GM18502 (cell line): Measurements from ENCODE around the gene AMZ1.
A peak's percentile ranks its signal among the peaks of the same experiment; 100 is the strongest.
"Not testable (repeated sequence)": the region's sequence is repeated elsewhere in the genome, so short reads cannot be mapped to it uniquely, and the experiment has no call there.

Source experiments
- ATAC-seq: cut with Tn5 transposase; IDR thresholded peaks from one replicate; pipeline ENCODE4 v1.9.1; 2021; ENCODE audit warnings: mild to moderate bottlenecking; ENCODE audit not compliant: unreplicated experiment, poor library complexity

The AMZ1 gene

DNA sequence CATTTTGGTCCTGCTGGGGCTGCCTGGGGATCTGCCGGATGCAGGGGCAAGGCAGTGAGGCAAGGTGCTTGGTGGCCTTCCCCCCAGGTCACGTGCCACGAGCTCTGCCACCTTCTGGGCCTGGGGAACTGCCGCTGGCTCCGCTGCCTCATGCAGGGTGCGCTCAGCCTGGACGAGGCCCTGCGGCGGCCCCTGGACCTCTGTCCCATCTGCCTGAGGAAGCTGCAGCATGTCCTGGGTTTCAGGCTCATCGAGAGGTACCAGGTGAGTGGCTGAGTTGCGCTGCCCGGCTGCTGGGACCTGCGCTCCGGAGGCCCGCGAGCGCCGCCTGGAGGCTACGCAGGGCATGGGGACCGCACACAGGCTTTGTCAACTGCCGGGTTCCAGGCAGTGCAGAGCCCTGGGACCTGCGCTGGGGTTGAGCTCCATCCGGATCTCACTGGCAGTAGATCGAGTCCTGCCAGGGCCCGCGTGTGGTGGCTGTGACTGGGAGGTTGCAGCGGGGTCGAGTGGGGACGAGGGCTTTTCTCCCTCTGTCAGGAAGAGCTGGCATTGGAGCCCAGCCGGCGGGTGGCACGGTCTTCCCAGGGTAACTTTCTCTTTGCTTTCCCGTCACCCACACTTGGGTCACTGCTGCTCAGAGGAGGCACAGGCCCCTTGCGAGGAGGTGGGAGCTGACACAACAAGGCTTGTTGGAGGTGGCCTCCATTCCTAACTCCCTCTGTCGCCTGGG is 21.7 kb downstream of the AMZ1 start:
- peak; percentile 77 for ATAC-seq

DNA sequence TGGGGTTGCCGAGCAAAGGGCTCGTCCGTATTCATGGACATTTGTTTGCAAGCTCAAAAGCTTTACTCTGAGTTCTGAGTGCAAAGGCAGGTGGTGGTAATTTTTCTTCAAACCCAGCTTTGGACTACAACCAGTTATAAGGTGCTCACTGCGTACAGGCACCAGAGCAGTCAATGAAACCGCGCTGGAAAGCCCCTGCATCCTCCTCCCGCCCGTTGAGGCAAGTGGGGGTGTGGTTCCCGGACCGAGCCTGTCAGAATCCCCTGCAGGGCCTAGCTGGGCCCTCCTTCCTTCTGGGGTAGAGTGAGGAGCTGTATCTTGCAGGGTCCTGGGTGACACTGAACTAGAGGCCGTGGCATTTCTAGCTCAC is 22.3 kb downstream of the AMZ1 start:
- ATAC-seq = peak; percentile 67

DNA sequence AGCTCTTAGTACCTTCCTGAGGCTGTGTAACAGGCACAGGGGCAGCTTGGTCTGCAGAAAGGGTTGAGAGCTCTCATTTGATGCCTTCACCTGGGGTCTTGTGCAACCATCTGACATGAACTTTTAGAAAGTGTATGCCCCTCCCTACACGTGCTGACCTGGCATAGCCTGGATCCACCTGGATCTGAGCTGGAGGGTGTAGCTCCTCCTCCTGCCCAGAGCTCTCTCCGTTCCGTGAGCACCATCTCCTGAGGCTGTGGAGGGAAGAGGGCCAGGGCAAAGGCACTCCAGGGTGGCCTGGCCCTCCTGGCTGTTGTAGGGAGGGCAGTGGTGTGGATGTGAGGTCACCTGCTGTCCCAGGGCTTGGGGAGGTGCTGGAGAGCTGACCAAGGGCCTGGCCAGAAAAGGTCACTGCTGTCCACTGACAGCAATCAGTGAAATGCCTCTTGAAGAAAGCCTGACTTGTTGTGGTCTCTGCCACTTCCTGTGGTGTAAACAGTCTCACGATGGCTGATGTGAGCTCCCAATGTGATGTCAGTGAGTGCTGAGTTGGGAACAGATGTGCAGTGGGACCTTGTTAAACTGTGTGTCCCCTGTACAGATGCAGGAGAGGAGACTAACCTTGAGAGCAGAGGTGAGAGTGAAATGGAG is 23.0 kb downstream of the AMZ1 start:
- ATAC-seq = peak; percentile 33

GRCh38 chr7:2711895-2712675 is 24.1 kb downstream of the AMZ1 start:
- ATAC-seq = no peak

DNA sequence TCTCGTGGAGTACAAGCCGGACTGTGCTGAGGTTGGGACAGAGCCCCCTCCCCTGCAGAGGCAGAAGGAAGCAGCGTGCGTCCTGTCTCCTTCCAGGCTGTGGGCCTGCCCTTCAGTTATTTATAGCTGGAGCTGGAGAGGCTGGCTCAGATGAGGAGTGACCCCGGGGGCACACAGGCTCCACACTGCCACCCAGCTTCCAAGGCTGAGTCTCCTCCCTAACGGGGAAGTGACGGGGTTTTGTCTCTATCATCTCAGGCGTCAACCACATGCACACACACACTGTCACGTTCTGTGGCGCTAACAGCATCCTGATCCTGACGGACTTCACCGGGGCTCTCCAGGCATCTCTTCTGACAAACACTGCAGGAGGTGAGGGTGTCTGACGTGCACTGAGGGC is 25.4 kb downstream of the AMZ1 start:
- ATAC-seq = no peak

DNA sequence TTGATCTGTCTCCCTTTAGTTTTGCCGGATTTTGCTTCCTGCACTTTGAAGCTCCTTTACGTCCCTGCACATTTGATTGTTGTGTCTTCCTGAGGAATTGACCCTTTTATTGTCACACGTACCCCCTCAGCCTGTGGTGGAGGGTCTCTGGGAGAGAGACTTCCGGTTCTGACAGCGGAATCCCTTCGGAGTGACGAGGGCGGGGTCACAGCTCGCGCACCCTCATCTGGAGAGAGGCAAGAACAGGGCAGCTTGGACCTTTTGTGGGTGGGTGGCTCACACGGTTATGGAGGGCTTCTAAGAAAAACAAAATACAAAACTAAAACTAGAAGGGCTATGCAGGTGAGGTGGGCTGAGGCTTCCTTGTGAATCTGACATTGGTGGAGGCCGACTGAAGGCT is 26.0 kb downstream of the AMZ1 start:
- no peak for ATAC-seq

DNA sequence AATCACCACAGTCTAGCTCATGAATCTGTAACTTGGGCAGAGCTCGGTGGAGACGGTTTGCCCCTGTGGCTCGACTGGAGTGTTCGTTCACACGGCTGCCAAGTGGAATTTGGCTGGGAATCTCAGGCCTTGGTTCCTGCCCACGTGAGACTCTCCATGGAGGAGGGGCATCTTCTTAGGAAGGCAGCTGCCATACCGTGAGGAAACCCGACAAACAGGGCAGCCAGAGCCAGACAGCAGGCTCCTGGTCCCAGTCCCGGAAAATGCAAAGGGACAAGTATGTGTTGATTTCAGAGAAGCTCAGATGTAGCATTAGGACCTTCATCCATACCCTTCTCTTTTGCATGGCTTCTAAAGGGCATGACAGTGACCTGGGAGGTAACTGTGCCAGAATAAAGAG is 26.6 kb downstream of the AMZ1 start:
- no peak for ATAC-seq

DNA sequence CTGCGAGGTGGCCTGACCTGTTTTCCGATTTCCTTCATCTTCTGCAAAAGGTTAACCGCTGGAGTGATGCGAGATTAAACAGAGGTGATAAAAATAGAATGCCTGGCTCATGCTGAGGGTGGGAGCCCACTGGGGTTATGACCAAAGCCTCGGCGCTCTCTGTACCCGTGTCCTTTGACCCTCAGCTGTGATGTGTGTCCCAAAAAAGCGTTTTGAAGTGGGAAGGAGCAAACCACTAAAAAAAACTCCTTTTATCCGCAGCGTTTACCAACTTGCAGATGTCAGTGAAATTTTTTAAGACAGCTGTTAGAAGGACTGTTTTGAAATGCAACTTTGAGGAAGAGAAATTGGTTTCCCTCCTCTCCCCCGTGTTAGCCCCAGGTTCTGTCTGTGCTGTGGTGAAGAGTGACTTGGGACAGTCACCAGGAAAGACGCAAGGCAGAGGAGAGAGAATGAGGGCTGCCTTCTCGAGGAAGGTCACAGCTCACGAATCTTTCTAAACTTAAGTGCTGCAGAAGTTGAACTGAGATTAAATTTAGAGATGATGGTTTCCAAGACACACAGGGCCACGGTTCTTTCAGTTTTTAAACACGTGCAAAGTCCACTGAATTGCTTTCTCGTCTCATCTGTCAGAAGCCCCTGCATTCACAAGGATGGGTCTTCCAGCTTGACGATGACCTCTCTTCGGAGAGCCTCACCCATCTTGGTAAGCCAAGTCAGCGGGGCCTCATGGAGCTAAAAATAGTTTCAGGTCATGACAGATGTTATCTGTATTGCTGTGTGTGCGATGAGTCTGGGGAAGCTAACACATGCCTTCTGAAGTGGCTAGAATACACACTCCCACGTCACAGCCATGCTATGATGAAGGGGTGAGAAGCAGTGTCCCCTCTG is 27.6 kb downstream of the AMZ1 start:
- peak; percentile 40 for ATAC-seq

DNA sequence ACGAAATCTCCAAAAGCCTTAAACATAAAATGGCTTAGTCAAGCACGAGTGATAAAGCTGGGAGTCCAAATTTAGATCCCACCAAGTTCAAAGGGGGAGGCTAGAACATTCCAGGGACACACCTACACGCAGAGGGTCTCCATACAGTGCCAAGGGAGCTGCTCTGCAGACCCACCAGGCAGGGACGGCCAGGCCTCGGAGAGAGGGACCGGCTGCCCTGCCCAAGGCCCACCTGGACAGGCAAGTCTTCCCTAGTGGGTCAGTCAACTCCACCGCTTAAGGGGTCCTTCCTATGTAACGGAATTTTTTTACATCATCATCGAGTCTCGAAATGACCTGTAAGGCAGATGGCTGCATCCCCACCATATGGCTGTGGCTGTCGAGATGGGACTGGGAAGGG is 28.5 kb downstream of the AMZ1 start:
- no peak for ATAC-seq

DNA sequence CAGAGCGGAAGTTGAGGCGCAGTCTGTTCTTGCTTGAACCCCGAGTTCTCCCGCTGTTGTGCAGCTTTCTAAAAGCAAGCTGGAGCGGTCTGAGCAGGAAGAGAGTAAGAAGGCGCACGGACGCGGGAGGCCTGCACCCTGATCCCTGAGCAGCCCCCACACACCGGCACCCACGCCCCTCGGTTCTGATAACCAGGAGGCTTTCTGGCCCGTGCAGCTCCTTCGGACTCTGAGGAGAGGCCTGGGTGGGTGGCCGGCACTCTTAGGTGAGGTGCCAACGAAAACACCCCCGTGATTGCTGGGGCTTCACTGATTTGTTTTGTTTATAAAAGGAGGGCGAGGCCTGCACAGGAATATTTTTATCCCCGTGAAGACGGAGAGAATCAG is 28.9 kb downstream of the AMZ1 start:
- no peak for ATAC-seq

DNA sequence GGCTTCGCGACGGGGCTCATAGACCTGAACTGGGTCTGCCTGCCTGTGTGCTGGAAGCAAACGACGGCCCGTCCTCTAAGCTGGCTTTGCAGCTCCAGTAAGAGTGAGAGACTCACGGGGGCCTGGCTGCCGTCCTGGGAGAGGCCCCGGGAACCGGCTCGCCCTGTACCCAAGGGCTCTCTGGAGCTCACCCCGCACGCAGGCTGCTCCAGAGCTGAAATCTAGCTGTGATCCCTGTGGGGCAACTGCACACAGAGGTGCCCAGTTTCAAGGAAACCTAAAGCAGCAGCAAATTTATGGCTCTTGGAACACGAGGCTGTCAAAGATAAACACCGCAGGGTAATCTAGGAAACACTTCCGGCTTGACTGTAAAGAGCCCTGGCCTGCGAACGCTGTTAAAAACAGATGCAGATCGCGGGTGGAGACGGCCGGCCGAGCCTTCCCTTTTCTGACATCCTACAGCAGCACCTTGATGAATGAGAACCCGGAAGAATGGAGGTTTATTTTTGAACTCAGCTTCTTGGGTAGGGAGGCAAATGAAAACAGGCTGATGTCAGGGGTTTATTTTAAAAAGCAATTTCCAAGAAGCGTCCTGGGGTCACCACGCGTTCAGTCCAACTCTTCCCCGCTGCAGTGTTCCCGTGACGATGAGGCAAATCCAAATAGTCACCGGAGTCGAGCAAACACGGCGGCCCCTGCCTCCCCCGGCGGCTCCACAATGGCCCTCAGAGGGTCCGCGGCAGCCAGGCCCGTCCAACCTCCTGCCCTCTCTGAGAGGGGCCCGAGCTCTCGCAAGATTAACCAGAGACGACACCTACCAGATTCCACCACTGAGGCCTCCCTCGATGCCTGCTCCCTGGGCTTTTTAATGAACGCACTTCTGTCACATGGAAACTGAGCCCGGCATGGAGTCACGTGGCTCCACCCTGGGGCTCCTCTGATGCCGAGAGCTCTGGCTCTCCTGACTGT is 29.6 kb downstream of the AMZ1 start:
- no peak for ATAC-seq

DNA sequence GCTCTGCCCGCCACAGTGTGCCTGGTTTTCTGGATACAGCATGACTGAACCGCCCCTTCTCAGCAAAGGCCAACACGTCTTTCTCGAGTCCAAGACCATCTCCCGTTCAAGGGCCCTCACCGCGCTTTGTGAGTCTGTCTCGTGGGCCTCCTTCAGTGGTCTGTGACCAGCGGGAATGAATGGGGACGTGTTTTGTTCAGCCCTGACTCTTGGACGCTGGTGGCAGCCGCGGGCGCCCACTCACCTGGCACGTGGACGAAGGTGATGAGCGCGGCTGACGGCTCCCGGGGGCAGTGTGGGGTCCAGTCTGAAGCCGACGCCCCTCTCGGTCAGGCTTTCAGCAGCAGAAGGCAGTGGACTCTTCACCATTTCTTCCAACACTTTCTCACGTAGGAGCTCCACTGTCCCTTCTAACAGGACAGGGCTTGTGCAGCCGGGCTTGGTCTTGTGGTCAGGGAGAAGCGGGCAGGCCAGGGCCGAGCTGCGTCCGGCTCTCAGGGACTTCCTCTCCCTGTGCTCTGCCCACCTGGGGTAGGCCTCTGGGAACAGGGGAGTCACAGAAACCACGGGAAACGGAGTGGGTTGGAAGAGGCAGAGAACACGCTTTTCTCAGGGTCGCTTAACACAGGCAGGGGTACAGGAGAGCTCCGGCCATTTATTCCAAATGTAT is 30.4 kb downstream of the AMZ1 start:
- ATAC-seq = no peak

DNA sequence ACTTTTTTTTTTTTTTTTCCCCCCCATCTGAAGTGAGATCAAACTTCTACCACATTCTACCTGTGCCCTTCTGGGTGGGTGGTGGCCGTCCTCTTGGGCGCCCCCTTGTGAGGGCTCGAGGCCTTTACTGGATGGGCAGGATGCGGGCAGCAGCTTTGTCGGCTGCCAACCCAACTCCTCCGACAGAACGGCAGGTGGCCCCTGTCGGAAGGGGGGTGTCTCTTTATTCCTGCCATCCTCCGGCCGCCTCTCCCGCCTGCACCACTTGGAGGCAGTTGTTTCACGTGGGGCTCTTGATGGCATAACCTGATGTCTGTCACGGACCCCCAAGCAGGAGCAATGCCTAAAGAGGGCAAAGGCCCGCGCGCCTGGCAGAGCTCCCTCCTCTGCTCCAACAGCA is 31.0 kb downstream of the AMZ1 start:
- ATAC-seq = no peak

DNA sequence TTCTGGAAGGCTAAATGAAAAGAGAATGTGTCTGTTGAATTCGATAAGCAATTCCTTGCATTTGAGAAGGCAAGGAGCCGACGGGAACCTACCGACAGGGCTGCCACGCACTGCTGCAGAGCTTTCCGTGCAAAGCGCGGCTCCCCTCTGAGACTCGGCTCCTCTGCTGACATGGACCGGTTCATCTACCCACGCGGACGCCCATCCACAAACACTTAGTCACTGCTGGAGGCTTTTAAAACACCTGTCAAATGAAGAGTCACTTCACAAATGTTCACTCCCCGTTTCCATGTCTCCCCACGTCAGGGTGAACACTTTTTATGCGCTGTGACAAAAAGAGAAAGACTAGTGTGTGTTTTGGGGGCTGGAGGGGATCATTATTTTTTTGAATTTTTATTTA is 32.0 kb downstream of the AMZ1 start:
- ATAC-seq = no peak

DNA sequence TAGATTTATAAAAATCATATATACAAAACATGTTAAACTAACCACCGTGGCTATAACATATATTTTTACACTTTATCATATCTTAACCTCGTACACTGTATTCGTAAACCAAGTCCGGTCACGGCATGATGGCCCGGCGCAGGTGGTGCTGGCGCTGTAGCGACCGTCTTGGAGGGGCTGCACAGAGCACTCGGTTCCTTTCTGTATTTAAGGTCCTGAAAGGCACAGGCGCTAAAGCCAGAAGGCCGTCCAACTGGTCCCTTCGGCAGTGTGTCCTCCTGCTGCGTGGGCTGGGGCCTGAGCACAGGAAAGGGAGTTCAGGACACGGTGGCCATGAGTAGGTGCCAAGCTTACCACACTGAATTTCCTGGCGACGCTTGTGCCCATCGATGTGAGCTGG is 33.8 kb downstream of the AMZ1 start:
- no peak for ATAC-seq

DNA sequence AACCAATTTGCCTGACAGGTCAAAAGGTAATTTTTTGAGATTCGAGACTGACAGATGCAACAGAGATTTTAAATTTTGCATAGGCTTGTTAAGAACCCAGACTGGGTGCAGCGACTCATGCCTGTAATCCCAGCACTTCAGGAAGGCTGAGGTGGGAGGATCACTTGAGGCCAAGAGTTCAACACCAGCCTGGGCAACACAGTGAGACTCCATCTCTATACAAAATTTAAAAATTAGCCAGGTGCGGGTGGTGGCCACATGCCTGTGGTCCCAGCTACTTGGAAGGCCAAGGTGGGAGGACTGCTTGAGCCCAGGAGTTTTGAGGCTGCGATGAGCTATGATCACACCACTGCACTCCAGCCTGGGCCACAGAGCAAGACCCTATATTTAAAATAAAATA is 34.6 kb downstream of the AMZ1 start:
- ATAC-seq = no peak

DNA sequence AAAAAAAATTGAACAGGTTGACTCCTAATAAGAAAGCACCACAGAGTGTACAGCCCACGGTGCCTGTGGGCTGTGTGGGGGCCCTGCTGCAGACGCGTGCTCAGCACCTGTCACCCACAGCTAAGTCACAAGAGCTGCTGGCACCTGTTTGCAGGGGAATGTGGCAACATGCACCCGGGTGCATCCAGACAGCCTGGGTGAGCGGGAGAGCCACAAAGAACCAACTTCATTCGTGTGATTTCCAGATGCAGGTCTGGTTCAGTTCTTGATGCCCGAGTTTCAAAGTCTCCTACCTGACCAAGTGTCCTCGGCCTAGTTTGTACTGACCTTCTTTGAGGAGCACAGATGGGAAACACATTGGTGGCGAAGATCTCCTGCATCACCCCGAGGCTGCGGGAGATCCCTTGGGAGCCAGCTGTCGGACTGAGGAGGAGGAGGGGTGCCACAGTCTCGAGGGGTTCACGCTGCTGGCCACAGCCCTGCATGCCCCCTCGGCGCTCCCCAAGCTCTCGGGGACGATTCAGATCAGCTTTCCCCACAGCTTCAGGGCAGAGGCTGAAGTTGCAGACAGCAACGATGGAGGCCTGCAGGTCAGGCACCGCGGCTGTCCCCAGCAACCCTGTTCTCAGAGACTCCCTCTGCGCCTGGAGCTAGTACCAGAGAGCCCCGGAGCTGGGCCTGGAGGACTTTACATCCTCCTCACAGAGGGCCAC is 35.3 kb downstream of the AMZ1 start:
- ATAC-seq = no peak

- not testable (repeated sequence) for ATAC-seq
Observed at GRCh38 chr7:2724036-2724435, 36.0 kb downstream of the AMZ1 start.
